Retina (tissue), 1 donor: ENCODE measurements around the gene SELENOM.
"Not testable (repeated sequence)": the region's sequence is repeated elsewhere in the genome, so short reads cannot be mapped to it uniquely, and the experiment has no call there.

ENCODE experiments used
- DNase-seq: peaks from one replicate; pipeline ENCODE4 v3.0.0-alpha.2; 2016

Gene SELENOM

DNA sequence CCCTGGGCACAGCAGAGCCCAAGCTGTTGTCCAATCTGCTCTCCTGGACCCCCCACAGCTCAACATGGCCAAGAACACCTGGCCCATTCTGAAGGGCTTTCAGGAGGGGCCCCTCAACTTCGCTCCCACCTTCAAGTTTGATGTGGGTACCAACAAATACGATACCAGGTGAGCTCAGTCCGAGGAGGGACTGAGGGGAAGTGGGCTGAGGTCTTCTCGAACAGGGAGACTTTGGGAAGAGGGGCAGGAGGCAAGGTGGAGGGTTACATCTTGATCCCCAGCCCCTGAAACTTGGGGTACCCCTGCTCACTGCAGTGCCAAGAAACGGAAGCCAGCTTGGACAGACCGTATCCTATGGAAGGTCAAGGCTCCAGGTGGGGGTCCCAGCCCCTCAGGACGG is 20.8 kb upstream of the SELENOM start:
- DNase-seq = no peak

DNA sequence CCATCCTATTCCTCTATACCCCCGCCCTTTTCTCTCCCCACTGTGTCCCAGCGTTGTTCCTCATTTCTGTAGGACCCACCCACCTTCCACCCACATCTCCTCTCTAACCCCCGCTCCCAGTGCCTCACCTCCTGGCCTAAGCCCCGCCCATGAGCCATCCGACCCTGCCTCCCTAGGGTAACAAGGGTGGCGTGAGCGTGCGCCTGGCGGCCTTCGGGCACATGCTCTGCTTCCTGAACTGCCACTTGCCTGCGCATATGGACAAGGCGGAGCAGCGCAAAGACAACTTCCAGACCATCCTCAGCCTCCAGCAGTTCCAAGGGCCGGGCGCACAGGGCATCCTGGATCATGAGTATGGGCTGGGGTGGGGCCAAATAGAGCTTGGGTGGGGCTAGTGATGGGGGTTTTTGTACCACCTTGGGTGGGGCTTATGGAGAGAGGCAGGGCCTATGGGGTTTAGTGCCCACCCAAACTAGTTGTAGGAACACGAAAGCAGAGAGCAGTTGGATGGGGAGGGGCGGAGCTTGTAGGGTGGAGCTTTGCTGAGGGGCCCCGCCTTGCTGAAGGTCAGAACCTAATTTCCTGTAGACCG is 19.9 kb upstream of the SELENOM start:
- no peak for DNase-seq

DNA sequence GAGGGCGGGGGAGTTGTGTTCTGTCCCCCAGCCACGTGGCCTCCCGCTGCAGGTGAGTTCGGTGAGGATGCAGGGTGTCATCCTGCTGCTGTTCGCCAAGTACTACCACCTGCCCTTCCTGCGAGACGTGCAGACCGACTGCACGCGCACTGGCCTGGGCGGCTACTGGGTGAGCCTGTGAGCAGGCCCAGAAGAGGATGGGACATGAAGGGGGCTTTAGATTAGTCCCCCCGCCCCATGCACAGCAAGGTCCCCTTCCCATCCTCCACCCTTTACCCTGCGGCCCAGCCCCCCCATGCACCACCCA is 19.5 kb upstream of the SELENOM start:
- no peak for DNase-seq

DNA sequence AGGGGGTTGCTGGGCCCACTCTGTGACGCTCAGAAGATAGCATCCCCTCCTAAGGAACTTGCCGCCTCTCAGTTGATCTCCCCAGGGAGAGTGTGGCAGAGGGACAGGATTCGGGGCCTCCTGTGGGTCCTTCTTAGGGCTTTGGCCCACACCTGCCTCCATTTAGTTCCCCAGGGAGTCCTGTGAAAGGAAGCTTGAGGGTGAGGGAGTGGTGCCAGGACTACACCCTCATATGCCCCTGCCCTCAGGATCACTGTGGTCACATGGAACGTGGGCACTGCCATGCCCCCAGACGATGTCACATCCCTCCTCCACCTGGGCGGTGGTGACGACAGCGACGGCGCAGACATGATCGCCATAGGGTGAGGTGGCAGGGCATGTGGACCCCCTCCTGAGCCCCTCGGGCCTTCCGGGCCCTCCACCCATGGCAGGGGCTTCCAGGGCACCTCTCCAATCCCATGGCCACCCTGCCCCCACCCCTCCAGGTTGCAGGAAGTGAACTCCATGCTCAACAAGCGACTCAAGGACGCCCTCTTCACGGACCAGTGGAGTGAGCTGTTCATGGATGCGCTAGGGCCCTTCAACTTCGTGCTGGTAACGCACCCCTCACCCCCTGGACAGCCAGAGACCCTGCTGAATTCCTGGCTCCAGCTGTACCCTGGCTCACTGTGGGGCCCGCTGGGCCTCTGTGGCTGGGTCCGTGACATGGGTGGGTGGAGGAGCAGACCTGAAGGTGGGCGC is 18.9 kb upstream of the SELENOM start:
- no peak for DNase-seq

GRCh38 chr22:31125521-31126117 is 18.3 kb upstream of the SELENOM start:
- no peak for DNase-seq

GRCh38 chr22:31124811-31125465 is 17.6 kb upstream of the SELENOM start:
- DNase-seq = no peak

GRCh38 chr22:31124290-31124689 is 16.9 kb upstream of the SELENOM start:
- DNase-seq = no peak

DNA sequence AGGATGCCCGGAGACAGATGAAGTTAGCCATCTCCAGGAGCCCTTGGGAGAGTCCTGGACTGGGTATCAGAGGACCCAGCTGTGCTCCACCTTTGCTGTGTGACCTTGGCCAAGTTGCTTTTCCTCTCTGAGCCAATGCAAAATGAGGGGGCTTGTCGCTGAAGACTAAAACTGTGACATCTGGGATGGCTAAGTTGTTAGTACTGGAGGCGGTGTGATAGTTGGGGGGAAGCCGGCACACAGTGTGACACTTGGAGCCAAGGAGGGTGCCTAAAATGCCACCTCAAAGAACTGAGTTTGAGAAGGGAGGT is 15.9 kb upstream of the SELENOM start:
- DNase-seq = no peak

DNA sequence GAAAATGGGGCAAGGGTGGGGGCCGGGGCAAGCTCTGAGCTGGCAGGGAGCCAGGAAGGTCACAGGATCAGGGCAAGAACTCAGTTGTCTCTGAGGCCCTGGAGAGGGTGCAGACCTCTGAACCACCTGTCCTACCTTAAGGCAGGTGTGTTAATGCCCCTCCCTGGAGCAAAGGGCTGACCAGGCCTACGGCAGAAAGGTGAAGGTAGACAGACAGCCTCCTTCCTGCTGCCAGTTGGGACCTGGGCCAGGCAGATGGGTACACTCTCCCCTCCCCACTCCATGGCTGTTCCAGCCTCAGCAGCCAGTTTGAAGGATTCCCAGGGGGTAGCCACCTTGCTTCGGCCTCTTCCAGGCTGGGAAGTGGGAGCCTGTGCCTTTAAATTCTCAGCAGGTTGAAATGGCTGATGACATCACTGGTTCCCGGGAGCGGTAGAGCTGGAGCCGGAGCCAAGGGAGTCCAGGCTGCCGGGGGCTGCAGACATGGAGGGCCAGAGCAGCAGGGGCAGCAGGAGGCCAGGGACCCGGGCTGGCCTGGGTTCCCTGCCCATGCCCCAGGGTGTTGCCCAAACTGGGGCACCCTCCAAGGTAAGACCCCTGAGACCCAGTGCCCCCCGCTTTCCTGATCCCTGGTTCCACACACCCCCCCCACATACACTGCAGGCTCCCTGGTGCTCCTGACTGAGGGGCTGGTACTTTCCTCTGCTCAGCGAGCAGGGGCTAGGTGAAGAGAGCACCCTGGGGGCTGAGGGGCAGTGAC is 15.3 kb upstream of the SELENOM start, which contains the start of gene INPP5J:
Gene INPP5J, plus strand, starts transcription at position 435 of the 760 bp plus-strand sequence. Its CDS starts 49 bp downstream, at position 484.
- DNase-seq = peak; percentile 80

DNA sequence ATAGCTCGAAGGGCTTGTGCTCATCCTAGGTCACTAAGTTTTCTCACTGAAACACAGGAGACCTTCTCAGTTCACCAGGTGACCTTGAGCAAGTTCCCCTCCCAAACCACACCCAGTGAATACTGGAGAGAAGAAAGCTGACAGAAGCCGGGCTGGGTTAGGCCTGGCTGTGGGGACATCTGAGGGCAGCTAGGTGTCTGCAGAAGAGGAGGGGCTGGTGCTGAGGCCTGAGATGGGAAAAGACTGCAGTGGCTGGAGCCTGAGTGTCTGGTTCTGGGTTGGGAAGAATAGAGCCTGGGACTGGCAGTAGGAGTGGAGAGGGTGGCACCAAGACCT is 14.8 kb upstream of the SELENOM start:
- DNase-seq = peak; percentile 13

DNA sequence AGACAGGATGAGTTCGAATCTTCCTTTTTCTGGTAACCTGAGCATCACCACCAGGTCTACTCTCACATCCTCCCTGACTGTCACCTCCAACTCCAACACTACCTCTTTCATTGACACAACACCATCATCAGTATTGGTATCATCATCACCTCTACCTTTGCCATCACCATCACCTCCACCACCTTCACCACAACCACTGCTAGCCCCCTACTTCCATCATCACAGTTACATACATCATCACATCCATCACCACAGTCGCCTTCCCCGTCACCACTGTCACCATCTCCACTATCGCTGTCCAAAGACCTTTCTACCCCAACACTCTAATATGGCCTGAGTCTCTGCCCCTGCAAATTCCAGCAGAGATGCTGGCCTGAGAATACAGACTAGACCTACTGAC is 14.0 kb upstream of the SELENOM start:
- DNase-seq = no peak

GRCh38 chr22:31120642-31121041 is 13.3 kb upstream of the SELENOM start:
- DNase-seq = no peak

DNA sequence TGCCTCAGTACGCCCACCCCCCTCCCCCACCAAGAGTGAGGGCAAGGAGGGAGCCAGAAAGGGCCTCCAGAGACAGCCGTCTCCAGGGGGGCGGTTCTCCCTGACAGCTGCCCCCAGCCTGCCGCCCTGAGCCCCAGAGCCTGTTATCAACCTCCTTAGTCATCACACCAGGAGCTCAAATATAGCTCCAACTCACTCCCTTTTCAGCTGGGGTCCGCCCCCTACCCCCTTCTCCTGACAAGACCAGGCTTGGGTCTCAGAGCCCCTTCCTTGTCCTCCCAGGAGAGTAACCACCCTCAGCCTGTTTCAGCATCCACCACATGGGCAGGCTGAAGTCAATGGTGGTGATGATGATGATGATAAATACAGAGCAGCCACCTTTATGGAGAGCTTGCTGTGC is 12.9 kb upstream of the SELENOM start:
- DNase-seq = no peak

DNA sequence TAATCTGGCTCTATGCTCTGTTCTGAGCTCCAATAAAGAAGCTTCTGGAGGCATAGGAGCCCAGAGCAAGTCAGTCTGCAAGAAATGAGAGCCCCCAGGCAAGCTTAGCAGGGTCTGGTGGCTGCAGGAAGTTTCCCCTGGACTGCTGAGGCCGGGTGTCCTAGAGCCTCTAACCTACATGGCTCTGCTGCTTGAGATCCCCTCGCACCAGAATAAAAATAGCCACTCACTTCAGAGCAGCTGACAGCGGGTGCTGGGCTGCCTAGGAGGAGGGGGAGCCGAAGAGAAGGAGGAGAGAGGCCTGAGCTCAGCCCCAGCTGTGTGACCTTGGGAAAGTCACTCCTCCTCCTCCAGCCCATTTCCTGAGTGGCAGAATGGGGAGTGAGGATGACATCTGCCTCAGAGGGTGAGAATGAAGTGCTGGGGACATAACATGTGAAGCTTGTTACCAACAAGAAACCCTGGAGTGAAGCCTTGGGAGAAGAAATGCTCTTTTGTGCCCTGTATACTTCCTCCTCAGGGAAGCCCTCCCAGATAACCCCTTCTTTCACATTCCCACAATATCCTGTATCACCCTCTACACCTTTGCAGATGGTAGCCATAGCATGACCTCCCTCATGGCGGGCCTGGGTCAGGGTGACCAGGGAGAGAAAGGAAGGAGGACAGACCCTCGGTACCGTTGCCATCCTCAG is 11.8 kb upstream of the SELENOM start:
- DNase-seq = no peak

DNA sequence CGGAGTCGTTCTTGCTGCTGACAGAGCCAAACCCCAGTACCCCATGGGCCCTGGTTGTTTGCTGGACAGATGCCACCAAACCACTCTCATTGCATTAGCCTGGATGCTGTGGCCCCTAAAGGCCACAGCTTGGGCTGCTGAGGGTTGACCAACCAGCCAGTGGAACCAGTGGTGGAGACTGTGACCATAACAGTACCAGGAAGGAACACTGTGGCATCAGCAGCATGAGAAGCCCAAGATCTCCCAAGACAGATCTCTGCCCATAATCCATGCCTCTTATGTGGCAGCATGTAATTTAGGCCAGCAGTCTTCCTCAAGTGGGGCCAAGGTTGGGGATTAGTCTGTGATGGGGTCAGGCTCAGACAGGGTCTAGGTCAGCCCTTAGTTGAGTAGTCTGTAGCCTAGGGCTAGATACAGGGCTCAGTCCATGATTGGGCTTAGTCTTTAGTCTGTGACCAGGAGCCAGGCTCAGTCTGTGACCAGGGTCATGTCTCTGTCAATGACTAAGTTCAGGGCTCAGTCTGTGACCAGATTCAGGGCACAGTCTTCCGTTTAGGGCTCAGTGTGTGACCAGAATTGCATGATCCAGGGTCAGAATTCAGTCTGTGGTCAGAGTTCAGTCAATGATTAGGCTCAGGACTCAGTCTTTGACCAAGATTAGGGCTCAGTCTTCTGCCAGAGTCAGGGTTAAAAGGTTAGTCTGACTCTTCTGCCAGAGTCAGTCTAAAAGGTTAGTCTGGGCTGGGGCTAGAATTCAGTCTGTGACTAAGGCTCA is 10.9 kb upstream of the SELENOM start:
- no peak for DNase-seq

DNA sequence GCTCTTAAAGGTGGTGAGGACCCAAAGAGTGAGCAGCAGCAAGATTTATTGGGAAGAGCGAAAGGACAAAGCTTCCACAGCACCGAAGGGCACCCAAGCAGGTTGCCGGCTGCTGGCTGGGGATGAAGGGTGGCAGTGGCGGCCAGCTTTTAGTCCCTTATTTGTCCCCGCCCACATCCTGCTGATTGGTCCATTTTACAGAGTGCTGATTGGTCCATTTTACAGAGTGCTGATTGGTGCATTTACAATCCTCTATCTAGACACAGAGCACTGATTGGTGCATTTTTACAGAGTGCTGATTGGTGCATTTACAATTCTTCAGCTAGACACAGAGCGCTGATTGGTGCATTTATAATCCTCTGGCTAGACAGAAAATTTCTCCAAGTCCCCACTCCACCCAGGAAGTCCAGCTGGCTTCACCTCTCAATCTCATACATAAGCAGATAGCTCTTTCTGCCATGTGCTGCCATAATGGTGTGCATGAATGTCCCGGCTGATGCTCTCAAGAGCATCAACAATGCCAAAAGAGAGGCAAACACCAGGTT is 5.3 kb upstream of the SELENOM start:
- DNase-seq = not testable (repeated sequence)

GRCh38 chr22:31107894-31108218 is 488 bp upstream of the SELENOM start:
- DNase-seq = no peak

DNA sequence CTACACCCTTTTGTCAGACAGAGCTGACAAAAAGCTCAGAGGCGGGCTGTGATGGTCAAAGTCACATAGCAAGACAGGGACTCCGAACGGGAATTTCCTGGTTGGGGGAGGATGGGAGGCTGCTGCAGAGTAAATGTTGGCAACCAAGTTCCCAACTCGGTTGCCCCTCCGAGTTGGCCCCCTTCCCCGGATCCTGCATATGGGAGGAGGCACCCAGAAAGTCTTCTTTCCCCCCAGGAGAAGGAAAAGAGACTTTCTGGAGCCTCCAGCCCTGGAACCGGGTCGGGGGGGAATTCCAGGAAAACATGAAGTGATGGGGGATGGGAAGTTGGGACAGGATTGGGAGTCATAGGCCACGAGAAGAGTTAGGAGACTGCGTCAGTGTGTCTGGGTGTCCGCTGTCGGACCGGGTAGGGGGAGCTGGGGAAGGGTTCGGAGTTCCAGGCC is 614 bp downstream of the SELENOM start:
- DNase-seq = no peak

- no peak for DNase-seq
These were observed 1.3 kb downstream of the SELENOM start for GRCh38 chr22:31106001-31106571.

GRCh38 chr22:31105282-31105929 is 2.0 kb downstream of the SELENOM start:
- no peak for DNase-seq

DNA sequence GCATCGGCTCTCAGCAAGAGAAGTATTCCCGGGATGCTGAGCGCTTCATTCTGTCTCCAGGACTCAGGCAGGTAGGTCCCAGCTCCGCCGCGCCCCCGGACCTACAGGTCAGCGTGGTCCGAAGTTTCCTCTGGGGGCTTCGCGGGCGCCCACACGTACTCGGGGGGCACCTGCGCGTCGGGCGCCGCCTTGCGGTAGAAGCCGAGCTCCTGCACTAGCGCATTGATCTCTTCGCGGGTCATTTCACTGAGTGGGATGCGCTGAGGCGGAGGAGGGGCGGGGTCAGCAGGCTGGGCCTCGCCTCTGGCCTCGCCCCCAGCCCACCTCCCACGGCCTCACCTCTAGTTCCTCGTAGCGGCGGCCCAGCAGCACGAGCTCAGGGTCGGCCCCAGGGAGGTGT is 2.5 kb downstream of the SELENOM start:
- peak; percentile 86 for DNase-seq
